GM23338 (cell line): Measurements from ENCODE around the gene RNF5. TPM values are rescaled to one million over a fixed set of nuclear protein-coding genes. Genes with fewer than 3 reads are reported as not detected.

Experiments used
- ATAC-seq: fragments of 200-7000 bp; cut with Tn5 transposase; 3 replicates; pipeline ENCODE4 v1.9.1; 2020
- DNase-seq: peaks from one replicate; pipeline ENCODE4 v3.0.0-alpha.2; 2015; ENCODE audit warnings: low spot score
- H2AFZ ChIP-seq: fragments of 200-600 bp; sonication (generic); 2 replicates; pipeline ENCODE4 v1.8.0; 2016; ENCODE audit warnings: antibody characterized with exemption, mild to moderate bottlenecking, moderate library complexity
- H3F3A ChIP-seq: fragments of 200-600 bp; sonication (generic); replicated peaks from 2 replicates; pipeline ENCODE4 v1.8.0; 2017; ENCODE audit warnings: antibody characterized with exemption, mixed run types, low read depth
- H3K27ac ChIP-seq: fragments of 200-600 bp; sonication (generic); 2 replicates; pipeline ENCODE4 v1.6.1; 2016; ENCODE audit warnings: low read depth
- H3K27me3 ChIP-seq: fragments of 200-600 bp; sonication (generic); 2 replicates; pipeline ENCODE4 v1.8.0; 2016; ENCODE audit warnings: mild to moderate bottlenecking, mixed run types, moderate library complexity; ENCODE audit not compliant: insufficient read depth
- H3K36me3 ChIP-seq: fragments of 200-600 bp; sonication (generic); 2 replicates; pipeline ENCODE4 v1.8.0; 2016; ENCODE audit warnings: mild to moderate bottlenecking; ENCODE audit not compliant: insufficient read depth
- H3K4me1 ChIP-seq: fragments of 200-600 bp; sonication (generic); 2 replicates; pipeline ENCODE4 v1.8.0; 2016; ENCODE audit warnings: mild to moderate bottlenecking, moderate library complexity; ENCODE audit not compliant: insufficient read depth
- H3K4me2 ChIP-seq: fragments of 200-600 bp; sonication (generic); 2 replicates; pipeline ENCODE4 v1.7.1; 2017; ENCODE audit warnings: mixed run types
- H3K4me3 ChIP-seq: fragments of 200-600 bp; sonication (generic); 2 replicates; pipeline ENCODE4 v1.6.1; 2016; ENCODE audit warnings: mixed run types
- H3K79me2 ChIP-seq: fragments of 200-600 bp; sonication (generic); replicated peaks from 2 replicates; pipeline ENCODE4 v1.8.0; 2017; ENCODE audit warnings: mild to moderate bottlenecking; ENCODE audit not compliant: insufficient read depth
- H3K9me2 ChIP-seq: fragments of 200-600 bp; sonication (generic); 2 replicates; pipeline ENCODE4 v1.8.0; 2017; ENCODE audit not compliant: insufficient read depth
- H4K20me1 ChIP-seq: fragments of 200-600 bp; sonication (generic); replicated peaks from 2 replicates; pipeline ENCODE4 v1.8.0; 2017; ENCODE audit warnings: mild to moderate bottlenecking; ENCODE audit not compliant: insufficient read depth
- H3K27ac Mint-ChIP-seq: 2 replicates; pipeline ENCODE4 v1.8.0; 2020; ENCODE audit warnings: inconsistent platforms, mild to moderate bottlenecking, moderate library complexity, mixed read lengths
- H3K27me3 Mint-ChIP-seq: 3 replicates; pipeline ENCODE4 v1.8.0; 2022; ENCODE audit warnings: low read depth, mild to moderate bottlenecking, moderate library complexity, mixed read lengths, inconsistent platforms; ENCODE audit not compliant: insufficient read depth, poor library complexity
- H3K36me3 Mint-ChIP-seq: 3 replicates; pipeline ENCODE4 v1.8.0; 2021; ENCODE audit warnings: low read depth, mild to moderate bottlenecking, inconsistent platforms, moderate library complexity, mixed read lengths
- H3K4me1 Mint-ChIP-seq: 3 replicates; pipeline ENCODE4 v1.8.0; 2020; ENCODE audit warnings: mild to moderate bottlenecking, inconsistent platforms, mixed read lengths
- H3K4me3 Mint-ChIP-seq: 3 replicates; pipeline ENCODE4 v1.8.0; 2021; ENCODE audit warnings: moderate library complexity, mild to moderate bottlenecking, inconsistent platforms, mixed read lengths
- H3K9me3 Mint-ChIP-seq: 3 replicates; pipeline ENCODE4 v1.8.0; 2020; ENCODE audit warnings: moderate library complexity, mild to moderate bottlenecking, inconsistent platforms, mixed read lengths
- CREB1 ChIP-seq: fragments of 250-450 bp; sonication (Bioruptor Pico); IDR thresholded peaks from 2 replicates; pipeline ENCODE4 v1.5.0; 2020; ENCODE audit warnings: low read depth, mild to moderate bottlenecking, moderate library complexity
- CTCF ChIP-seq, 2 experiments: fragments of 200-600 bp in 1 of 2; sonication (generic) in 1 of 2; conservative IDR thresholded peaks; 2 replicates each; pipeline versions ENCODE4 v1.5.1 to v1.6.1; 2016 to 2017; ENCODE audit warnings: antibody characterized with exemption in 2 of 2, low read depth in 2 of 2, mild to moderate bottlenecking in 2 of 2, moderate library complexity in 1 of 2
- EZH2 ChIP-seq: fragments of 200-600 bp; sonication (generic); IDR thresholded peaks from one replicate; pipeline ENCODE4 v1.8.0; 2017; ENCODE audit warnings: antibody characterized with exemption, mild to moderate bottlenecking, low read depth; ENCODE audit not compliant: unreplicated experiment
- EZH2phosphoT487 ChIP-seq: fragments of 200-600 bp; sonication (generic); IDR thresholded peaks from one replicate; pipeline ENCODE4 v1.8.1; 2018; ENCODE audit warnings: antibody characterized with exemption; ENCODE audit not compliant: unreplicated experiment
- JUNB ChIP-seq: IDR thresholded peaks from one replicate; pipeline ENCODE4 v1.6.1; 2016; ENCODE audit warnings: antibody characterized with exemption; ENCODE audit not compliant: unreplicated experiment
- NANOG ChIP-seq: IDR thresholded peaks from 2 replicates; pipeline ENCODE4 v1.6.1; 2016; ENCODE audit warnings: antibody characterized with exemption, borderline replicate concordance
- POLR2AphosphoS5 ChIP-seq: IDR thresholded peaks from 2 replicates; pipeline ENCODE4 v1.6.1; 2016; ENCODE audit warnings: antibody characterized with exemption, low read depth
- ZNF114 ChIP-seq: fragments of 250-450 bp; sonication (Bioruptor Pico); IDR thresholded peaks from 2 replicates; pipeline ENCODE4 v1.5.0; 2020; ENCODE audit warnings: mild to moderate bottlenecking, moderate library complexity
- ZNF331 ChIP-seq: fragments of 250-450 bp; sonication (Bioruptor Pico); IDR thresholded peaks from 2 replicates; pipeline ENCODE4 v1.5.0; 2020; ENCODE audit warnings: low read depth, mild to moderate bottlenecking, moderate library complexity
- polyA plus RNA-seq: library from polyadenylated mRNA; unstranded; fragments of >200 nt; fragmentation: Nextera tagmentation; extraction: Ambion mirVana; gene quantifications from 2 replicates; pipeline ENCODE4 v1.2.1, GENCODE V29; 2016
- total RNA-seq: library from RNA; depleted of rRNA; stranded (reverse); fragments of >200 nt; shearing (Covaris generic); gene quantifications from 2 replicates; pipeline ENCODE4 v1.2.3, GENCODE V29; 2014
- TF ChIP-seq, protein P1 (sequence below): IDR thresholded peaks from one replicate; pipeline ENCODE4 v1.6.1; 2018; ENCODE audit warnings: antibody characterized with exemption; ENCODE audit not compliant: unreplicated experiment
- TF ChIP-seq, protein P2 (sequence below): IDR thresholded peaks from 2 replicates; pipeline ENCODE4 v1.6.1; 2016; ENCODE audit warnings: antibody characterized with exemption

The RNF5 gene
- total and polyA plus RNA-seq, 2 experiments from 2014 or later, result 119 to 164 TPM

DNA sequence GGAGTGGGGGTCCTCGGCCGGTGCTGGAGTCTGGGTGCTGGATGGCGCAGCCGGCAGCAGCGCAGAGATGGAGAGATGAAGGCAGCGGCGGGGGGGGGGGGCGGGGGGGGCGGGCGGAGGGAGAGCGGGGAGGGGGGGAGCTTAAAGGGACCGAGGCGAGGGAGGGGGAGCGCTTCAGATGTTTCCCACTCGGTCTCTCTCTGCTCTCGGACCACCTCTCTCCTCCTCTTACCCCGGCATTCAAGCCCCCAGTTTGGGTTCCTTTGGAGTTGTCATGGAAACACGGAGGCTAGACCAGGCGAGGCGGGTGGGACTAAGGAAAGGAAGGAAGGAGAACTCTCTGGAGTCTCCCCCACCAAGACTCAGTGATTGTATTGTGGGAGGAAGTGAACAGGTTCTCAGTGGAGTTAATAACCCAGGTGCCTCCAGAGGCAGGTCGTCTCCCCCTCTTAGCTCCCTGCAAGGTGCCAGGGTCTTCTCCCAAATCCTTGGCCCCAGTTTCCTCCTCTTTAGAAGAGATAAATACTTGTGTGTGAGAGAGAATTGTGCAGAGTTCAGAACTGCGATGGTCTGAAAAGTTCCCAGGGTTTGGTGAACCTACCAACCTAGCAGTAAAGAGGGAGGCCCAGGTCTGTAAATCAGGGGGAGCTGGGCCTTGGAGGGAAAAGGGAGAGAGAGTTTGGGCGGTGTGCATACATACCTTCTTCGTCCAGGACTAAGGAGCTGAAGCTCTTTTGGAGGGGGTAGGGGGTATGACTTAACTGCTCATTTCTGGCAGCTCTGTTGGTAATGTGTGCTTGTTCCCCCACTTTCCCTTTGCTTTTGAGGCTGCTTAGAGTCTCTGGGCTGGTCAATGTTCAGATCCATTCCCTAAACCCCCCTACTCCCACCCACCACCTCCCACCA lies 26.1 kb upstream of the RNF5 start, which contains the start of gene PRRT1:
PRRT1 (minus strand) TSS at position 77 of the 906 bp plus-strand sequence. CDS start 112 bp downstream, outside the sequence.
- DNase-seq (peak; percentile 59), ATAC-seq (no peak)
- Mint-ChIP-seq H3K4me1 (peaks cover 53% of the 10 kb centered on the region), H3K9me3 (no peaks in the 10 kb centered on the region; the same call in 2 of the 3 replicates), H3K27me3 (peaks cover 47% of the 10 kb centered on the region), H3K36me3 (peaks cover 11% of the 10 kb centered on the region; the same call in 1 of the 3 replicates), H3K4me3 (peak within 1 kb of the TSS; percentile 94), H3K27ac (no peak within 1 kb of the TSS; the same call in 1 of the 2 replicates)
- no peaks in the 10 kb centered on the region for H3K36me3 ChIP-seq
- H2AFZ ChIP-seq, result peak within 1 kb of the TSS; percentile 99
- H3F3A ChIP-seq, result peaks cover 9% of the 10 kb centered on the region
- no peak within 1 kb of the TSS for H3K27ac ChIP-seq
- no peaks in the 10 kb centered on the region for H3K79me2 ChIP-seq
- H3K4me3 ChIP-seq, result peak within 1 kb of the TSS; percentile 100
- H4K20me1 ChIP-seq, result 0 out of 2 replicates have a peak, but pooled peaks cover 5% of the 10 kb centered on the region
- H3K9me2 ChIP-seq, result no peaks in the 10 kb centered on the region; the same call in 1 of the 2 replicates
- no peak for TF ChIP-seq CTCF (conservative IDR thresholded peaks at IDR 0.05; ENCODE audit: low read depth in 2 of 2)
- TF ChIP-seq, protein P1, sequence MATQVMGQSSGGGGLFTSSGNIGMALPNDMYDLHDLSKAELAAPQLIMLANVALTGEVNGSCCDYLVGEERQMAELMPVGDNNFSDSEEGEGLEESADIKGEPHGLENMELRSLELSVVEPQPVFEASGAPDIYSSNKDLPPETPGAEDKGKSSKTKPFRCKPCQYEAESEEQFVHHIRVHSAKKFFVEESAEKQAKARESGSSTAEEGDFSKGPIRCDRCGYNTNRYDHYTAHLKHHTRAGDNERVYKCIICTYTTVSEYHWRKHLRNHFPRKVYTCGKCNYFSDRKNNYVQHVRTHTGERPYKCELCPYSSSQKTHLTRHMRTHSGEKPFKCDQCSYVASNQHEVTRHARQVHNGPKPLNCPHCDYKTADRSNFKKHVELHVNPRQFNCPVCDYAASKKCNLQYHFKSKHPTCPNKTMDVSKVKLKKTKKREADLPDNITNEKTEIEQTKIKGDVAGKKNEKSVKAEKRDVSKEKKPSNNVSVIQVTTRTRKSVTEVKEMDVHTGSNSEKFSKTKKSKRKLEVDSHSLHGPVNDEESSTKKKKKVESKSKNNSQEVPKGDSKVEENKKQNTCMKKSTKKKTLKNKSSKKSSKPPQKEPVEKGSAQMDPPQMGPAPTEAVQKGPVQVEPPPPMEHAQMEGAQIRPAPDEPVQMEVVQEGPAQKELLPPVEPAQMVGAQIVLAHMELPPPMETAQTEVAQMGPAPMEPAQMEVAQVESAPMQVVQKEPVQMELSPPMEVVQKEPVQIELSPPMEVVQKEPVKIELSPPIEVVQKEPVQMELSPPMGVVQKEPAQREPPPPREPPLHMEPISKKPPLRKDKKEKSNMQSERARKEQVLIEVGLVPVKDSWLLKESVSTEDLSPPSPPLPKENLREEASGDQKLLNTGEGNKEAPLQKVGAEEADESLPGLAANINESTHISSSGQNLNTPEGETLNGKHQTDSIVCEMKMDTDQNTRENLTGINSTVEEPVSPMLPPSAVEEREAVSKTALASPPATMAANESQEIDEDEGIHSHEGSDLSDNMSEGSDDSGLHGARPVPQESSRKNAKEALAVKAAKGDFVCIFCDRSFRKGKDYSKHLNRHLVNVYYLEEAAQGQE, result no peak
- no peak for TF ChIP-seq POLR2AphosphoS5
- TF ChIP-seq NANOG, result no peak
- TF ChIP-seq EZH2, result no peak
- TF ChIP-seq ZNF331, result no peak
- TF ChIP-seq JUNB, result no peak
- TF ChIP-seq CREB1, result no peak
- TF ChIP-seq EZH2phosphoT487, result no peak
- no peak for TF ChIP-seq ZNF114 (CRISPR knock-in tag)
- TF ChIP-seq, protein P2, sequence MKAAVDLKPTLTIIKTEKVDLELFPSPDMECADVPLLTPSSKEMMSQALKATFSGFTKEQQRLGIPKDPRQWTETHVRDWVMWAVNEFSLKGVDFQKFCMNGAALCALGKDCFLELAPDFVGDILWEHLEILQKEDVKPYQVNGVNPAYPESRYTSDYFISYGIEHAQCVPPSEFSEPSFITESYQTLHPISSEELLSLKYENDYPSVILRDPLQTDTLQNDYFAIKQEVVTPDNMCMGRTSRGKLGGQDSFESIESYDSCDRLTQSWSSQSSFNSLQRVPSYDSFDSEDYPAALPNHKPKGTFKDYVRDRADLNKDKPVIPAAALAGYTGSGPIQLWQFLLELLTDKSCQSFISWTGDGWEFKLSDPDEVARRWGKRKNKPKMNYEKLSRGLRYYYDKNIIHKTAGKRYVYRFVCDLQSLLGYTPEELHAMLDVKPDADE, result no peak
- peaks cover 34% of the 10 kb centered on the region for H3K4me1 ChIP-seq
- H3K27me3 ChIP-seq, result peaks cover 44% of the 10 kb centered on the region
- peak within 1 kb of the TSS; percentile 100 for H3K4me2 ChIP-seq
